Cardiac septum (tissue), 1 donor: Measurements from ENCODE around the gene SRPK2. TPM values are rescaled to one million over a fixed set of nuclear protein-coding genes. Genes with fewer than 3 reads are reported as not detected.
"Not testable (repeated sequence)": the region's sequence is repeated elsewhere in the genome, so short reads cannot be mapped to it uniquely, and the experiment has no call there.

Source experiments
- DNase-seq: peaks from one replicate; pipeline ENCODE4 v3.0.0-alpha.2; 2020; ENCODE audit warnings: low spot score
- intact Hi-C: fragments of 100-400 bp; cut with DNase I; formaldehyde crosslinking; loops from one replicate; pipeline ENCODE4 v1.14.0; 2022
- total RNA-seq: library from RNA; stranded (reverse); fragmentation: NEBNext Ultra II Directional; extraction: Animal tissue kit (Norgen Biotek cat#: 25700); gene quantifications from one replicate; pipeline ENCODE4 v1.2.1, GENCODE V29; 2021
- donor health status: DM: no; HTN: no; CAD: no.

Gene SRPK2
- total RNA-seq, 1 donor from 2014 or later = 37.8 TPM

DNA sequence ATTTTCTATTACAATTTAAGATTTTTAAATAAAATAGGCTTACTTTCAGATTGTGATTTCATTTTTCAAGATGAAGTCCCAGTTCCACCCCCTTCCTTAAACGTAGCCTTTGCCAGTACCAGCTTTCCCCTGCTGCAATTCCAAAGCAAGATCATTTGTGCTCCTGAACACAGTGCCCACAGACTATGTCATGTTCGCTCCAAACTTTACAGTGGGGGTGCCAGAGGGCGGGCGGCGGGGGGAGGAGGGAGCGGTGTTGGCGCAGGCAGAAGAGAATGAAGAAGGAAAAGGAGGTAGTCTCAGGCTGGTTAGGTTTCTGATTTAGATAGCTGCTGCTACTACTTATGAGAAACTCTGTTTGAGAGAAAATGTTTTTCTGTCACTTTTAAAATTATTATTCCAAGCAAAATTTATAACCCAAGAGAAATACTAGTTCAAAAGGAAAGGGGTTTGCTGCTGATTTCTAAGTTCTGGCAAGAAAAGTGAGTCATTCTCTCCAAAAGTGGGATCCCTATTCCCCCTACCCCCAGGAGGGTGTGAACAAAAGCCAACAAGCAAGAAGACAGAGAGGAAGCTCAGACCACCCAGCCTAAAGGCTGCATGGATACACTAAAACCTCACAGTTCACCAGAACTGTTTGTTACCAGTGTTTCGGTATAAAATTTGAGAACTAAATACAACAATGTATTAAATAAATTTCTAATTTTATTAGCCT lies 109.6 kb downstream of the SRPK2 start:
- intact Hi-C loops = no loop called here

DNA sequence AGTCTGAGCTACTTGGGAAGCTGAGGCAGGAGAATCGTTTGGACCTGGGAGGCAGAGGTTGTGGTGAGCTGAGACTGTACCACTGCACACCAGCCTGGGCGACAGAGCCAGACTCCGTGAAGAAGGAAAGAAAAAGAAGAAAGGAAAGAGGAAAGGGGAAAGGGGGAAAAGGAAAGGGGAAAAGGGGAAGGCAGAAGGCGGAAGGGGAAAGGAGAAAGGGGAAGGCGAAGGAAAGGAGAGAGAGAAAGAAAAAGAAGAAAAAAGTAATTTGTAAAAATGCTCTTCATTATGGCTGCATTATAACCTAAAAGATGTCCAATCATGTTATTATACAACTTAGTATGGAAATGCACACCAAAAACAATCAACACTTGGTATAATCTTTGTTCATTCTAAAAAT lies 110.2 kb downstream of the SRPK2 start:
- no peak for DNase-seq
- intact Hi-C loops = no loop called here

More for the DNA sequence above, 109.6 kb downstream of the SRPK2 start:
- DNase-seq = no peak

DNA sequence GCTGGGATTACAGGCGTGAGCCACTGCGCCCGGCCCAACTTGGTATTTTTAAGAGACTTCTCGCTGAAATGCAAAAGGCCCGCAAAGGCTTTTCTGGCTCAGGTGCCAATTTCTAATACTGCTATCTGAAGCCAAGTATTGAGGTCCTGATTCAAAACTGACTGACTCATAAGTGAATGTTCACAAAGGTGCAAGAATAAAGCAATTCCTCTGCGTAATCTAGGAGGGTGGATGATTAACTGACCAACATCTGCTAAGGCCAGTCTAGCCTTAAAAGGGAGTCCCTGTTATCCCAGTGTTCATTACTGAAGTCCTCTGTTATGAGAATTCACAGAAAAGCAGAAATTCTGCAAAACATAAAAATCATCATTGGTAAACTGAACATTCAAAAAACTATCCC lies 111.4 kb downstream of the SRPK2 start:
- no peak for DNase-seq
- intact Hi-C loops = no loop called here

DNA sequence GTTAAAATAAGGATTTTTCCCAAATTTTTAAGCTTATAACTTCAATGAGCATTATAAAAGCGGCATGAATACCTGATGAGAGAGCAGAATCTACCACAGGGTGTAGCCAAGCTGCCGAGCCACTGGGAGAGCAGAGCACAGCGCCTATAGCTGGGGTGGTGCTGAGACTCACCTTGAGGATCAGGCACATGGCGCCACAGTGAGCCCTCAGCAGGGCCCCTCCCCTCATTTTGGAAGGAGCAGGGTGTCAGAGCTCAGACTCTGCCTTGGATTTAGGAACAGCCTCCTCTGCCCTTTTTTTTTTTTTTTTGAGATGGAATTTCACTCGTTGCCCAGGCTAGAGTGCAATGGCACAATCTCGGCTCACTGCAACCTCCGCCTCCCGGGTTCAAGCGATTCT lies 118.6 kb downstream of the SRPK2 start:
- intact Hi-C loops = no loop called here
- DNase-seq = no peak

DNA sequence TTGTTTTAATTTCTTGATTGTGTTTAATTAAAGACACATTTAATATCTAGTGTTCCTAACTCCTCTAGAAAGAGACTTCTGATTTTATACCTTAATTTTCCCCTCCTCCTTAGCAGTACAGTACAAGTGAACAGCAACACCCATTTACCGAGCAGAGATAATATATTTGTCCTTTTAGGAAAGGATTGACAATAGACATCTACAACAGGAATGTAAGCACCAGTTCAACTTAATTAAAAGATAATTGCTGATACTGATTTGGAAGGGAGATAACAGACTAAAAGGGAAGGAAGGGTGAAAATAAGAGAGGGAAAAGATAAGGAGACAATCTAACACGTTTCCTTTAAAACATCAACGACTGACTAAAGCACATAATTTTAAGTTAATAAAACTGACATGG lies 119.3 kb downstream of the SRPK2 start:
- no peak for DNase-seq
- intact Hi-C loops = no loop called here

DNA sequence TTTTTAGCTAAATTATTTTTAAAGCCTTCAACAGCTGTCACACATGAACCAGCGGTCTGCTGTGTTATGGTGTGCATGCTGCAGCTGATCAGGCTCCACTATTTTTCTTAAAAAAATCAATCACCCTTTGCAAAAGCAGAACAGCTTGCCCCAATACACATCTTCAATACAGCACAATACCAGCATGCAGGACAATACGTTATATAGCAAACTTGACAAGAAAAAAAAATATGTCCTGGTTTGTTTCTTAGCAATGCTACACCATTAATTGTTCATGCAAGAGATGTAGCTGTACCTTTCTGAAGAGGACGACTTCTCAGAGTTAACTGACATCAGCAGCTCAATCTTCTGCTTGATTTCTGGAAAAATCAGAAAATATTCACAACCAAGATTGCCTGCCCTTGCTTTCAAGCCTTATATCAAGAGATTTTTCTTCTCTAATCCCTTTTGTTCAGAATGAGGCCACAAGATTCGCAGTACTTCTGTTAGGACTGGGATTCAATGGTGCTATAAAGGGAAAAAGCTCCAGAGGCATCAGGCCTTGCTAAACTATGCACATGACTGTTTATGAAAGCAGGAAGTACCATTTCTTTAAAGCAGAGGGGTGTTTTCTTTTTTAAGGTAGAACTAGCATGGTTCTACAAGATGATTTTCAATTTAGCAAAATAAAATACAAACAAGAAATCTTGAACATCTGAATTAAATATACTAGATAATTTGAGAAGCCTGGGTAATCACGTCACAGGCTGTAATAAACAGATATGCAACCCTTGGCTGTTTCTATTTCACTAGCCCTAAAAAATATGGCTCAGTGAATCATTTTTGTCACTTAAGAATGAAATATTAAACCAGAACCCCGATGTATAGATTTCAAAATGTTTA lies 120.0 kb downstream of the SRPK2 start:
- intact Hi-C loops = no loop called here
- no peak for DNase-seq

DNA sequence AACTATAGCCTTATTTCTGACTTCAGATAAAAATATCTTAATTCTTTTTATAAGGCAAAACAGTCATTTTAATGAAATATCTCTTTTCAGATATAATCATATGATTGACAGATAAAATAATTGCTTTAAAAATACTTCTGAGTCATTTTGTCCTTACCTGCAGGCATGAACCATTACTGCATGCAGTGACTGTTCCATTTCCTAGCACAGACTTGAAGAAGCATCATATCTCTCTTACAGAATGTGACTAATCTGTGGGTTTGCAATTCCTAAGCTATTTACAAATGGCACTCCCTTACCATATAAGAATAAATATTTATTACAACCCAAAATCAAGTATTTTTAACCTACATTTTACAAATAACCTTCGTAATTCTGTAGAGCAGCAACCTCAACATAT lies 120.7 kb downstream of the SRPK2 start:
- intact Hi-C loops = no loop called here
- no peak for DNase-seq

DNA sequence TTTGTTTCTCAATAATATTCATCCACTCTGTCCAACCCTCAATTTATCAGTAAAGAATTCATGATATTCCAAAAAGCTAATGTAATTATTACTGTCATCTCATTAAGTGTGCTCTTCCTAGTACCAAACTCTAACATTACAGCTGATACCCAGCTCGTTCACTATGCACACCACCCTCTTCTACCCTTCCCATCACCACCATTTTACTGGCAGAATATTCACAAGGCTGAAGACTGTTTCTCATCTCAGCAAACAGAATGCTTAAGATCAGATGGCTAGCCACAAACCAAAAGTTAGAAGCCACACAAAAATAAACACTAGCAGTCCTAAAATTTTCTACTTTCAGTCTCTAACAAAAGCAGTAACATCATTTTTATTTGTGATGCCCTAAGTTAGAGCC lies 121.5 kb downstream of the SRPK2 start:
- DNase-seq = no peak
- intact Hi-C loops = no loop called here

DNA sequence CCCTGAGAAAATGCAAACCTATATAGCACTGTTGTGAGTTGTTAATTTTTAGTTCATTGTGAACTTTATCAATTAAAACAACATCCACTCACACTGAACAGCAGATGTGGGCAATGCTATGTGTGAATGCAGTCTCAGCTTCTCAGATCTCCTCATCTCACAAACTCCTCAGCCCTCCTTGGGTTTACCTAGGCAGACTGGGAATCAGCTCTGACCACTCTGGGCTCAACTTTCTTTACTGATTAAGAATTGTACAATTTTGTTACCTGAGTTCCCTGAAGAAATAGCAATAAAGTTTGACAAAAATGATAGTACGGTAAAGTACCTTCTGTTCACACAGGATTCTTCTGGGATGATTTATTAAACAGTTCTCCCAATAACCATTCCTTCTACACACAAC lies 124.0 kb downstream of the SRPK2 start:
- DNase-seq = no peak
- intact Hi-C loops = no loop called here

DNA sequence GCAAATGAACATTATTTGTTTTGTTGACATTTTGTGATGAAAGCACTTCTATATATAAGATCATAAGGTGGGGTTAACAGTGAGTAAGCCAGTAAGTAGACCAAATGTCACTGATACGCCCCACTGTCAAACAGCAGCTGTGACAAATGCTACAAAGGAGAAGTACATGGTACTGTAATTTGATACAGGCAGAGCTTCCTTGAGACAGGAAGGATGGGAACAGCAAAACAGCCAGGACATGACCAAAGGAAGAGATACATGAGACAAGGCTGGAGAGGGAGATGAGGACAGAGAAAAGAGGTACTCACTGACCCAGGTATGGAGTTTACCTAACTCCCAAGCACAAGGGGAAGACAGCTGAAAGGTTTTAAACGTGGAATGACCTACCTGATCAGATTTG lies 127.0 kb downstream of the SRPK2 start:
- no peak for DNase-seq
- intact Hi-C loops = no loop called here

DNA sequence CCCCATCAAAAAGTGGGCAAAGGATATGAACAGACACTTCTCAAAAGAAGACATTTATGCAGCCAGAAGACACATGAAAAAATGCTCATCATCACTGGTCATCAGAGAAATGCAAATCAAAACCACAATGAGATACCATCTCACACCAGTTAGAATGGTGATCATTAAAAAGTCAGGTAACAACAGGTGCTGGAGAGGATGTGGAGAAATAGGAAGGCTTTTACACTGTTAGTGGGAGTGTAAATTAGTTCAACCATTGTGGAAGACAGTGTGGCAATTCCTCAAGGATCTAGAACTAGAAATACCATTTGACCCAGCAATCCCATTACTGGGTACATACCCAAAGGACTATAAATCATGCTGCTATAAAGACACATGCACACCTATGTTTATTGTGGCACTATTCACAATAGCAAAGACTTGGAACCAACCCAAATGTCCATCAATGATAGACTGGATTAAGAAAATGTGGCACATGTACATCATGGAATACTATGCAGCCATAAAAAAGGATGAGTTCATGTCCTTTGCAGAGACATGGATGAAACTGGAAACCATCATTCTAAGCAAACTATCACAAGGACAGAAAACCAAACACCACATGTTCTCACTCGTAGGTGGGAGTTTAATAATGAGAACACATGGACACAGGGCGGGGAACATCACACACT lies 128.4 kb downstream of the SRPK2 start:
- DNase-seq, intact Hi-C loops: not testable (repeated sequence)

DNA sequence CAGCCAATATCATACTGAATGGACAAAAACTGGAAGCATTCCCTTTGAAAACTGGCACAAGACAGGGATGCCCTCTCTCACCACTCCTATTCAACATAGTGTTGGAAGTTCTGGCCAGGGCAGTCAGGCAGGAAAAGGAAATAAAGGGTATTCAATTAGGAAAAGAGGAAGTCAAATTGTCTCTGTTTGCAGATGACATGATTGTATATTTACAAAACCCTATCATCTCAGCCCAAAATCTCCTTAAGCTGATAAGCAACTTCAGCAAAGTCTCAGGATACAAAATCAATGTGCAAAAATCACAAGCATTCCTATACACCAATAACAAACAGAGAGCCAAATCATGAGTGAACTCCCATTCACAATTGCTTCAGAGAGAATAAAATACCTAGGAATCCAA lies 129.8 kb downstream of the SRPK2 start:
- DNase-seq, intact Hi-C loops: not testable (repeated sequence)

DNA sequence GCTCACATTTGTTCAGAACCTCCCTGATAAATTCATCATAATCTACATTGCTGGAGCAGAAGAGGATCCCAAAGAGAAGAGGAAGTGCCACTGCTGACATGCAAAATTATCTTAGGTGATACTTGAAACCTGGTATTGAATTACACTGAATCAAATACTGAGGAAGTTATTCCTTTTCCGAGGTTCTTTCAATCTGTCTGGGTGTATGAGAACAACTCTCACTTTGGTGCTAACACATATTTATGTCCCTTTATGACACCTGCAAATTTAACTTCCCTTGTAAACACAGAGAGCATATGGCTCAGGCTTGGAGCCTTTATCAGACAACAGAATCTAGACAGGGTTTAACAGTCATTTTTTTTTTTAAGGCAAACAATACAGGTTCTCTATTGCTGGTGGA lies 131.4 kb downstream of the SRPK2 start:
- no peak for DNase-seq
- intact Hi-C loops = no loop called here

DNA sequence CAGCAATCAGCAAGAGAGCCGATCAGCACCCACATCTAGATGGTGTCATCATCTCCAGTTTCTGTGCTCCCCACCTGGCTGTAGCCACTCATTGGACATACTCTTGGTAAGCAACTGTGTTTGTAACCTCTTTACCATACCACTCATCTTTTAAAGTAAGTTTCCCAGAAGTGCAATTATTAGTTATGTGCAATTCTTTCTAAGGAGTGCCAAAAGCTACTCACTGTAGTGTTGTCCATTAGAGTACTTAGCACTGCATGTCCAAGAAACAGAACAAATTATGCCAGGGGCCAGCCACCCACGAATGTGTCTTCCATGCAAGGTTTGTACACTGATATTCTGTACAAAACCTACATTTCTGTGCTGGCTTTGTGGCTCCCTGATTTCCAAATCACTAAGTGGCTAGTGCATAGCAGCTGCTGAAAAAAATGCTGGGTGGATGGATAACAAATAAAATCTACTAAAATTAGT lies 131.9 kb downstream of the SRPK2 start:
- intact Hi-C loops = no loop called here
- no peak for DNase-seq

DNA sequence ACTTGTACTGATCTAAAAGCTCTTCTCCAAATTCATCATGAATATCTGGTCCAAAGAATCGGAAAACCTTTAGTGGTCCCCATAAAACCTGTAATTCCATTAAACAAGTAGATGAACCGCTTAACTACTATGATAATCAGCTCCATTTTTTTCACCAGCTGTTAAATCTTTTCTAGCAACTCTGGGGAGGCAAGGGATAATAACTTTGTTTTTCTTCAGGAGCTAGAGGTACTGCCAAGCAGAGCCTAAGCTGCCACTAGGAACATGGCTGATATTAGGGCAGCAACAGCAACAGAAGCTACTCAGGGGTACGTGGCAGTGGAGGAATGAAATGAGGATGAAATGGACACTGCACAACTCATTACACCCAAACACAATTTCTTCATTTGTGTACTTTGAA lies 138.0 kb downstream of the SRPK2 start:
- DNase-seq = no peak

DNA sequence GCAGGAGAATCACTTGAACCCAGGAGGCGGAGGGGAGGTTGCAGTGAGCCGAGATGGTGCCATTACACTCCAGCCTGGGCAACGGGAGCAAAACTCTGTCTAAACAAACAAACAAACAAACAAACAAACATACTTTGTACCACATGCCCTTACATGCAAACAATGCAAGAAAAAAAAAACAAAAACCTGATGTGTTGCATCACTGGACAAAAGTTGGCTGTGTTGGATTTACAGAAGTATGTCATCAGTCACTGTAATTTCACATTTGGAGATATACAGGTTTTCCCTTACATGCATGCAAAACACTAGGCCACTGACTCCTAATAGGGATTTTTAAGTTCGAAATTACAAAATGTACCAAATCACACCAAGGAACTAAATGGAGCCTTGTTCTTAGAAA lies 138.5 kb downstream of the SRPK2 start:
- intact Hi-C loops = no loop called here

More for the DNA sequence above, 138.0 kb downstream of the SRPK2 start:
- intact Hi-C loops = no loop called here

DNA sequence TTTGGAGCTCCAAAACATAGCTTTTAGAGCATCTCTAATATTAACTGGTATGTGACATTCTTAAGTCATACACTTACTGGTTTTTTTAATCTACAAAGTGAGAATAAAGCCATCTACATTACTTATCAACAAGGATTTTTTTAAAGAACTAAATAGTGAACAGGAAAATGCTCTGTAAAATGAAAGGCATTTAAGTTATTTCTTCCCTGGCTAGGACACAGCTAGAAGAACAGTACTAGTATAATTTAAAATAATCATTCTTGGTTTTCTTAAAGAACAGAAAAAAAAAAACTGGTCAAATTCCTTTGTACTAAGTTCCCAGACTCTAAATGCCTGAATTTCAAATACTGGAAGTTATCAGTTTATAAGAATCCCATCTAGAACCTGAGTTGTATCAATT lies 139.5 kb downstream of the SRPK2 start:
- no peak for DNase-seq
- intact Hi-C loops = loop anchor here (10.0 kb wide), 1 partner anchor 234 kb away; the partner anchor contains the start of gene KMT2E

More for the DNA sequence above, 138.5 kb downstream of the SRPK2 start:
- no peak for DNase-seq

DNA sequence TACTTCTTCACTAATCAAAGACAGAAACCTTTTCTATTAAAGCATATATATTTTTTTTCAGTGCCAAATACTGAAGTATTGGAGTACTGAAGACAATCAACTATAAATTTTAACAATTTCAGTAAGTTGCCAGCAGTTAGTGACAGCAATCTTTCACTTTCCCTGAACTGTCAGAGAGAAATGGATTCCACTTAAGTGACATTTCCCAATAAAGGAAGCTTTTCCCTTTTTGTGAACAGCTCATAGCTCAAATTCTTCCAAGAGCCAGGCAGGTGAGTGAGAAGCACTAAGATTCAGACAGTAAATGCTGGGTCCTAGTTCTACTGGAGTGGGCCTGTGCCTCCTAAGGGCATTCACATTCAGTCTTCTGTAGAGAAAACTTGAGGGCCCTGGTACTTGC lies 142.0 kb downstream of the SRPK2 start:
- no peak for DNase-seq
- intact Hi-C loops = loop anchor here (10.0 kb wide), 1 partner anchor 232 kb away; the partner anchor contains the start of gene KMT2E

DNA sequence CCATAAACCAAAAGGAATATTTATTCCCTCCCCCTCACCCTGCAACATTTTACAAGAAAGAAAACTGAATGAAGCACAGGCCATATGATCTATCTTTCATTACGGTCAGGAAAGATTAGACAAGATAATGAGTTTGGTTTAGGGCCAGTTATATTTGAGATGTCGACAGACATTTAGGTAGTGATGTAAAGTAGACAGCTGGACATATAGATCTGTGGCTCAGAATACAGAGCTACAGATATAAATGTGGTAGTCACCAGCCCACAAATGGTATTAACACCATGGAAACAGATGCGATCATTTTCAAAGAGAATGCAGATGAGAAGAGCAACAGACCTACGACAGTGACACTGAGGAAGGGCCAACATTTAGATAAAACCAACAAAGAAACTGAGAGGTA lies 142.5 kb downstream of the SRPK2 start:
- no peak for DNase-seq
- intact Hi-C loops = loop anchor here (10.0 kb wide), 1 partner anchor 231 kb away; the partner anchor contains the start of gene KMT2E
